Activated CD4-positive, CD25-positive, alpha-beta regulatory T cell (primary cell): ENCODE results near the gene RBM33.

Experiments
- DNase-seq, 4 experiments: peaks; one replicate each; lab custom pipeline; 2025; lab: John Stamatoyannopoulos, UW

Gene RBM33

GRCh38 chr7:155774947-155775346 lies 130.5 kb downstream of the RBM33 start:
- DNase-seq: no peak

GRCh38 chr7:155775691-155776090 lies 131.2 kb downstream of the RBM33 start:
- no peak for DNase-seq

DNA sequence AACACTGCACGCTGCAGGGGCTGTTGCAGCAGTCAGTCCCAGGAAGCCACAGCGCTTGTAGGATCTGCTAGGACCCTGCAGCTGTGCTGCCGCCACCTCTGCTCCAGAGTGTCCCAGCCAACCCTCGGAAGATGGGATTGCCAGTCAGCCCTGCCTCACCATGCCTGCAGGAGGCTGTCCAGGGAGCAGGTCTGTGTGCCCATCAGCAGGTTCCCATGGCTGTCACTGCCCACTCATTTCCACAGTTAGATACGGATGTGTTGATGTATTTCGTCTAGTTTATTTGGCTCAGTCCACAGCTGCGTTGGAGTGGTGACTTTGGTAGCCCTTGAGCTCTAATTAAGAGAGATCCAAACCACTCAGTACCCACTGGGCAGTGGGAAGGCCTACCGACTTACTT lies 132.1 kb downstream of the RBM33 start:
- DNase-seq: no peak

- no peak for DNase-seq
These were observed 133.9 kb downstream of the RBM33 start for GRCh38 chr7:155778349-155778748.

DNA sequence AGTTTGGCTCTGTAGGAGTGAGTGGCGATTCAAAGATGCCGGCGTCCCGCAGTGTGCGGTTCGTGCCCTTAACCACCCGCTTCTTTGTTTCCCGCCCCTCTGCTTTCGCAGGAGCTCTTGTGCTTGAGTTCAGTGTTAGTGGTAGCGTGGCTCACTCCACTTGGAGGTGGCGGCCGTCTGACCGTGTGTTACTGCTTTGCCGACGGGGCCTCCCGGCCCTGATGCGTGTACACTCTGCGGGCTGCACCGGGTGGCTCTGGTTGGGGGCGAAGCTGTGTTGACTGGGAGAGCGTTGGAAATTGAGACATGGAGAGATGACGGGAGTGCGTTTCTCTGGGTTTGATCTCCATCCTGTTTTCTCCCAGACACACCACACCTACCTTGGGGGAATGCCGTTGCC lies 136.4 kb downstream of the RBM33 start:
- no peak for DNase-seq

DNA sequence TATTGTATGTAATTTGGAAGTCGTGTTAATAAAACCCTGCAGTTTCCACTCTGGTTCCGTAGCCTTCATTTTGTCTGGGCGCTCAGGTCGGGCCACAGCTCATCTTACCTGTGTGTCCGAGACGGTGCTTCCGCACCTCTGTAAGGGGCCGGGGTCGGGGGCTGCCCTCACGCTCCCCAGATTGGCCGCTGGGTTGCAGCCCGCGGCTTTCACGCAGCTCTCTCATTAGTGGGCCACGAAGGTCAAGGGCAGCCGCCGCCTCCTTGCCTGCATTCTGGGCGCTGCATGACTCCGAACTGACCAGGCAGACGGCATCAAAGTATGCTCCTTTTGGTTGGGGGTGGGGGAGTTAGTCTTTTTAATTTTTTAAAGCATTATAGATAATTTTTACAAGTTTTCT lies 137.0 kb downstream of the RBM33 start:
- no peak for DNase-seq

GRCh38 chr7:155782466-155782865 lies 138.0 kb downstream of the RBM33 start:
- DNase-seq: no peak

DNA sequence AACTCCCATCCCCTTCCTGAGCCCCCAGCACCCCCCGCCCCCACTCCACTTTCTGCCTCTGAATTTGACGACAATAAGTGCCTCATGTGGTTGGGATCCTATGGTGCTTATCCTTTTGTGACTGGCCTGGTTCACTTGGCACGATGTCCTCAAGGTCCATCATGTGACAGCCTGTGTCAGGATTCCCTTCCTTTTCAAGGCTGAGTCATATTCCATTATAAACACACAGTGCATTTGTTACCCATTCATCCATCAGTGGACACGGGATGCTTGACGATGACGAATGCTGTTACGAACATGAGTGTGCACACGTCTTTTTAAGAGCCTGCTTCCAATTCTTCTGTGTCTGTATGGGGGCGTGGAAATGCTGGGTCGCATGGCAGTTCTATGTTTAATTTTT lies 141.1 kb downstream of the RBM33 start:
- DNase-seq: no peak

- DNase-seq: no peak
These were observed 142.0 kb downstream of the RBM33 start for GRCh38 chr7:155786491-155786890.

- no peak for DNase-seq
These were observed 142.8 kb downstream of the RBM33 start for GRCh38 chr7:155787171-155787851.

DNA sequence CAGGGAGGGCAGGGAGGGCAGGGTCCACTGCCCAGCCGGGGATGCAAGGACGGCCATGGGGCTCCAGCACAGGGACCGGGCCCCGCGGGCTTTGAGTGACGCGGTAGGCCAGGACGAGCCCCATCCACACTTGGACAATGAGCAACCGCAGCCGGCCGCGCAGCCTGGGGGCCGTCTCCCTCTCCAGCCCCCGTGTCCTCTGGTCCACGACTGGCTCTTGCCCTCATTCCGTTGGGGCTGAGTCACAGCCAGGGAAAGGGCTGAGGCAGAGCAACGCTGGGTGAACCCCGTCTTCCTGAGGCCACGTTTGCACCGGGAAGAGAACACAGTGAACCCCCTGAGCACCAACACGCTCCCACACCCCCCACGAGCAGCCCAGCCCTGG lies 144.1 kb downstream of the RBM33 start:
- no peak for DNase-seq

GRCh38 chr7:155789001-155789725 lies 144.7 kb downstream of the RBM33 start:
- DNase-seq: no peak

DNA sequence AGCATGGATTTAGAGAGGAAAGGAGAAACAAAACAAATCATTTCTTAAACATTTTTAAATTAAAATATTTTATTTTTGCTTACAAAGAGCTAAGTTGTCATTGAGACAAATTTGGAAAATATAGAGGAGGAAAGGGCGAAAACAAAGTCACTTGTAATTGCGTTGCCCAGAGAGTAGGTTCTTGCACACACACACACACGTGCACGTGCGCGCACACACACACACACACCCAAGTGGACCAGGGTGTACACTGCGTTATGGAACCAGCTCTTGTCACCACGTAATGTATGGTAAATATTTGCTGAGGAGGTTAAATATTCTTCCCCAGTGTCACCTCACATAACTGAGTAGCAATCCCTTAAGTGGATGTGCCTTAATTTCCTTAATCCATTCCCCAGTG lies 146.2 kb downstream of the RBM33 start:
- no peak for DNase-seq

- DNase-seq: no peak
These were observed 146.8 kb downstream of the RBM33 start for GRCh38 chr7:155791214-155791737.

- no peak for DNase-seq
These were observed 147.4 kb downstream of the RBM33 start for GRCh38 chr7:155791836-155792235.

- DNase-seq: no peak
These were observed 148.0 kb downstream of the RBM33 start for GRCh38 chr7:155792315-155792960.

DNA sequence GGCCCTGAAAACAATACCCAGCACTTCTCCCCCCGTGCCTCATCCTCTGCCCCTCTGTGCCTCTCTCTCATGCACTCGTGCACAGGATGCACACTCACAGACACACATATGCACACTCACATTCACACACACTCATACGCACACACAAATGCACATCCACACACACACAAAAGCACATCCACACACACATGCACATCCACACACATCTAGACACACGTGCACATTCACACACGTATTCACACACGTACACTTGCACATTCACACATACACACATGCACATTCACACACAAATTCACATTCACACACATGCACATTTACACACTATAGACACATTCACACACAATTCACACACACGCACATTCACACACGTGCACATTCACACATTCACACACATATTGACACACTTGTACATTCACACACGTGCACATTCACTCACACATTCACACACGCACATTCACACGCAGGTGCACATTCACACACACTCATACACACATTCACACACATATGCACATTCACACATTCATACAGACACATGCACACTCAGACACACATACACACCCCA lies 148.6 kb downstream of the RBM33 start:
- no peak for DNase-seq

DNA sequence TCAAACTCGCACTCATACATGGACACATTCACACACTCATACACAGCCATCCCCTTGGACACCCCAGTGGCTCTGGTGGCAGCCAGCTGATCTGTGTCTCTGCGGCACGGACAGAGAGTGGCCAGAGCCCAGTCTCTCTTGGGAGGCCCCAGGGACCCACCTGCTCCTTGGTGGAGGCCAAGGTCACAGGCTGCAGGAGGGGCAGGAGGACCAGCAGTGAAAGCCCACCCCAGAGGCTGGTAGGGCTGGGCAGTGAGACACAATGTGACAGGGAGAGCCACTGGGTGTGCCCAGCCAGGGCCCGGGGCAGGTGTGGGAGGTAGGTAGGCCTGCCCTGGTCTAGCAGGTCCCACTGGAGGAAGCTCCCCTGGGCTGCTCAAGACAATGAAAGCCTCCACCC lies 149.3 kb downstream of the RBM33 start:
- DNase-seq: no peak

DNA sequence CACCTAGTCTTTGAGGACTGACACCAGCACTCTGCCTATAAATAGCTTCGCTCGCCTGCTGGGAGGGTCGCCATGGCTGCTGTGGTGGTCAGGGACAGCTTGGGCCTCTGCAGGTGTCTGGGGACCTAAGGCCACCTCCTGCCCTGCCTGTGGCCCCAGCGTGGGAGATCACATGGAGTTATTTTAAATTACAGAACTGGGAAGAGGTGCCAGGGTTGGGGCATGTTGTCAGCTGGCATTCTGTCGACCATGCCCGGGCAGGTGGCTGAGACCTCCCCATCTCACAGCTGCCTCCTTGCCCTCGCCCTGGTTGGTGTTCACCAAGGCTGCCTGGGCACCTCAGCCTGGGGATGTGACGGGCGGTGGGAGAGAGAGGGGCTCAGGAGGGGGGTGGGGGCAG lies 149.7 kb downstream of the RBM33 start:
- no peak for DNase-seq

DNA sequence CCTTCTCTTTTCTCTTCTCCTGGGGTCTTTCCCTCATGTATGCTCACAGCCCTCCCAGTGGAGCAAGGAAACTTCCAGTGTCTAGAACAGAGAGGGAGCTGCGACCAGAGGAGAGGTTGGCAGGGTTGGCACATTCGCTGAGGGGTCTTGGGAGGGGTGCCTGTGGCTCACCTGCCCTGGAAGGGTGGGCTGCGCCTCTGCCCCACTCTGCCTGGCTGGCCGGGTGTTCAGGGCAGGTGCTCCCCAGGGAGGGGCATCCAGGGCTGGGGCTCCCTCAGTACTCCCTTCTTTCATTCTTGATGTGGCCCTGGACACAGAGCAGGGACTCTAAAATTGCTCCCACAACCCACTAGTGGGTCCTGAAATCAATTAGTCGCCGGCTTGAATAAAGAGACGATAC lies 150.9 kb downstream of the RBM33 start:
- DNase-seq: no peak

DNA sequence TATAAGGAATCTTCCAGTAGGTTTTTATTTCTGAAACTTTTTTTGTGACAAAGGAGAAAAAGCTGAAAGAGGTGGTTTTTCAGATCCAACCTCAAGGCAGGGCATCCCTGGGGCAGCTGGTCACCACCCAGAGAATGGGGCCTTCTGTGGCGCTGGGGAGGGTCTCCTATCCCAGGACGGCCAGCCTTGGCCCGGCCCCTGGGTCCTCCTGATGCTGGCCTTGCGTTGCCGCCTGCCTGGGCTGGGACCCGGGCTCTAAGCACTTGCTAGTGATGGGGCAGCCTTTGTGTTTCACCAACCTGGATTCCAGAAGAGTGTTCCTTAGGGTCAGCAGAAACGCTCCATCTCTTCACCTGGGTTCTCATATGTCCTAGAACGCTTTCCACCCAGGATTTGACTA lies 151.5 kb downstream of the RBM33 start:
- no peak for DNase-seq

DNA sequence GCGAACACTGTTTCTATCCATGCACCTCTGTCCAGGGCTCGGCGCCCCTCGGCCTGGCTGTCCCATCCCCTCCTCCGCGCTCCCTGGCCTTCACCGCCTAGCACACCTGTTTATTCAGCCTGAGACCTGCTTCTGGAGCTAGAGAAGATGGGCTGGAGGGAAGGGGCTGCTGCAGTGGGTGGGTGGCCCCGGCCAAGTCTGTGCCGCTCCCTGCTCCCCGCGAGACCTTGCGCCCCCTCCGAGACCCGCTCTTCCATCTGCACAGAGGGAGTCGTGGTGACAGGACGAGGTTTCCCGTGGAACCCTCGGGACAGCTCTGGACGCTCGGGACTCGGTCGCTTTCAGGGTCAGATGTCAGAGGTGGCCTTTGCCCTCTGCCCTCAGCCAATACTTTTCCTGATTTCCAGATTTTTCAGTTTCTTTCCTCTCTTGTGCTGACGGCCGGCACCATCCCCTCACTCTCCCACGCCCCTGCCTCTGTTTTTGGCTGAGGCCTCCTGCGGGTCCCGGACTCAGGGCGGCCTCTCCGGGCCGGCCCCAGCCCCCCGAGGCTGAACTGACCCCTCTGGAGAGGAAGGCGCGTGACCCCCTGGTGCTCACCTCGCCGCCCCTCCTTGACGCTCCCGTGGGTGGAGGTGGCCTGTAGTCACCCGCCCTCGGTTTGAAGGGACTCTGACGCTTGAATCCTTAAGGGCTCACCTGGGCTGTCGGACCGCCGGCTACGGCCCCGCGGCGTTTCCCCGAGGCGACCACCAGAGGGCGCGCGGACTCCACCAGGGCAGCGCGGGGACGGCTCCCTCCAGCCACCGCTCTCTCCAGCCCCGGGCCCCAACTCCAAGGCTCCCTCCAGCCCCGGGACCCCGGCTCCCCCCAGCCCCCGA lies 152.2 kb downstream of the RBM33 start:
- DNase-seq: peak; percentile 25 to 66 (median 50)
